HCT116 (cell line): Measurements from ENCODE around the gene GPR61. TPM values are rescaled to one million over a fixed set of nuclear protein-coding genes. Genes with fewer than 3 reads are reported as not detected.

Experiments
- ATAC-seq: fragments of 200-7000 bp; cut with Tn5 transposase; 2 replicates; pipeline ENCODE4 v1.9.1; 2020; ENCODE audit warnings: mild to moderate bottlenecking, moderate library complexity
- BruUV-seq: library from RNA; stranded (reverse); fragments of 400-500 nt; replicated peaks from 2 replicates; lab custom pipeline; 2021; lab: Mats Ljungman, UMichigan
- CTCF ChIA-PET: fragments of 300-600 bp; sonication (Branson Sonifier 250); formaldehyde crosslinking; loops from one replicate; lab custom pipeline; 2021; ENCODE audit warnings: antibody characterized with exemption; lab: Charles Lee
- POLR2A ChIA-PET: fragments of 300-600, 350-600 bp; sonication (Branson Sonifier 250); formaldehyde crosslinking; loops from one replicate; lab custom pipeline; 2021; ENCODE audit warnings: antibody characterized with exemption; lab: Charles Lee
- RAD21 ChIA-PET, 2 experiments: fragments of 300-600 bp; sonication (Branson Sonifier 250); formaldehyde crosslinking; loops; one replicate each; lab custom pipeline; 2023; ENCODE audit warnings: low total read pairs in 2 of 2; ENCODE audit not compliant: uncharacterized antibody in 2 of 2, unreplicated experiment in 2 of 2, low non-redundant PET in 1 of 2; lab: Charles Lee
- DNase-seq: peaks from one replicate; pipeline ENCODE4 v3.0.0-alpha.2; 2010; ENCODE audit warnings: low read depth, low spot score
- H2AFZ ChIP-seq: fragments of 200-600 bp; shearing (Covaris generic), sonication (generic); 2 replicates; pipeline ENCODE4 v1.6.1; 2017; ENCODE audit warnings: low read depth, mixed run types, mixed read lengths, antibody characterized with exemption, low read length; ENCODE audit not compliant: poor library complexity, severe bottlenecking
- H3K27ac ChIP-seq: 2 replicates; pipeline ENCODE4 v1.5.1; 2012; ENCODE audit warnings: low read depth, low read length
- H3K27me3 ChIP-seq: fragments of 200-600 bp; sonication (generic); 2 replicates; pipeline ENCODE4 v1.6.1; 2016; ENCODE audit warnings: mixed run types, low read length, mixed read lengths; ENCODE audit not compliant: insufficient read depth
- H3K36me3 ChIP-seq, 2 experiments: fragments of 200-500 bp in 1 of 2; fragments of 200-600 bp in 1 of 2; sonication (Bioruptor generic) in 1 of 2; sonication (generic) in 1 of 2; 2 replicates each; pipeline versions ENCODE4 v1.5.1 to v1.6.1; 2014 to 2016; ENCODE audit warnings: low read length in 2 of 2, inconsistent platforms in 1 of 2, mixed read lengths in 1 of 2, mixed run types in 1 of 2; ENCODE audit not compliant: insufficient read depth in 2 of 2, control insufficient read depth in 1 of 2
- H3K4me1 ChIP-seq, 2 experiments: fragments of 200-600 bp in 1 of 2; sonication (generic) in 1 of 2; 2 replicates each; pipeline versions ENCODE4 v1.5.1 to v1.6.1; 2012 to 2017; ENCODE audit warnings: low read length in 2 of 2, inconsistent platforms in 1 of 2, mild to moderate bottlenecking in 1 of 2, mixed read lengths in 1 of 2, mixed run types in 1 of 2, moderate library complexity in 1 of 2; ENCODE audit not compliant: insufficient read depth in 2 of 2, control insufficient read depth in 1 of 2
- H3K4me2 ChIP-seq: fragments of 200-600 bp; sonication (generic); 2 replicates; pipeline ENCODE4 v1.6.1; 2017; ENCODE audit warnings: mixed run types, low read length, mixed read lengths
- H3K4me3 ChIP-seq, 2 experiments: fragments of 200-600 bp in 1 of 2; sonication (generic) in 1 of 2; replicated peaks in 1 of 2; 2 replicates each; pipeline ENCODE4 v1.5.1; 2011 to 2016; ENCODE audit warnings: low read length in 2 of 2, control low read depth in 1 of 2, low read depth in 1 of 2, mild to moderate bottlenecking in 1 of 2, mixed read lengths in 1 of 2, mixed run types in 1 of 2
- H3K79me2 ChIP-seq: fragments of 200-600 bp; sonication (generic); 2 replicates; pipeline ENCODE4 v1.6.1; 2017; ENCODE audit warnings: mild to moderate bottlenecking, mixed run types, low read length, moderate library complexity, mixed read lengths; ENCODE audit not compliant: insufficient read depth
- H3K9ac ChIP-seq: fragments of 200-600 bp; sonication (generic); 2 replicates; pipeline ENCODE4 v1.6.1; 2016; ENCODE audit warnings: low read length, mixed read lengths
- H3K9me2 ChIP-seq: fragments of 200-600 bp; sonication (generic), shearing (Covaris generic); 2 replicates; pipeline ENCODE4 v1.6.1; 2017; ENCODE audit warnings: mixed run types, mild to moderate bottlenecking, moderate library complexity; ENCODE audit not compliant: insufficient read depth
- H3K9me3 ChIP-seq, 2 experiments: fragments of 200-500 bp in 1 of 2; fragments of 200-600 bp in 1 of 2; sonication (Bioruptor generic) in 1 of 2; sonication (generic) in 1 of 2; 2 replicates each; pipeline ENCODE4 v1.6.1; 2014 to 2017; ENCODE audit warnings: low read length in 2 of 2, mixed read lengths in 2 of 2, inconsistent platforms in 1 of 2, low read depth in 1 of 2, mild to moderate bottlenecking in 1 of 2, mixed run types in 1 of 2, moderate library complexity in 1 of 2; ENCODE audit not compliant: control insufficient read depth in 1 of 2, insufficient read depth in 1 of 2
- H4K20me1 ChIP-seq: fragments of 200-600 bp; sonication (generic), shearing (Covaris generic); 2 replicates; pipeline ENCODE4 v1.6.1; 2017; ENCODE audit warnings: mixed run types, mild to moderate bottlenecking, moderate library complexity; ENCODE audit not compliant: insufficient read depth
- EZH2 ChIP-seq: fragments of 200-600 bp; sonication (generic); IDR thresholded peaks from 2 replicates; pipeline ENCODE4 v1.6.1; 2017; ENCODE audit warnings: antibody characterized with exemption, mixed run types
- JUND ChIP-seq: IDR thresholded peaks from 2 replicates; pipeline ENCODE4 v1.6.1; 2012
- SP1 ChIP-seq: IDR thresholded peaks from 2 replicates; pipeline ENCODE4 v1.6.1; 2012; ENCODE audit warnings: low read depth
- TCF7L2 ChIP-seq: IDR thresholded peaks from 2 replicates; pipeline ENCODE4 v1.7.0; 2011; ENCODE audit warnings: borderline replicate concordance, inconsistent platforms; ENCODE audit not compliant: insufficient read depth, insufficient read length; ENCODE audit errors: extremely low read depth
- ZNF274 ChIP-seq: fragments of 200-500 bp; sonication (Bioruptor generic); IDR thresholded peaks from 2 replicates; pipeline ENCODE4 v1.6.1; 2014; ENCODE audit warnings: mild to moderate bottlenecking, low read depth, low read length, inconsistent platforms
- intact Hi-C: fragments of 100-400 bp; cut with micrococcal nuclease; formaldehyde crosslinking; loops from 2 replicates; pipeline ENCODE4 v1.10.0; 2022
- total RNA-seq: library from RNA; stranded (reverse); gene quantifications from one replicate; pipeline ENCODE4 v1.2.1, GENCODE V29; 2021; ENCODE audit not compliant: unreplicated experiment

Gene GPR61
- total RNA-seq, 1 experiment from 2014 or later = not detected

DNA sequence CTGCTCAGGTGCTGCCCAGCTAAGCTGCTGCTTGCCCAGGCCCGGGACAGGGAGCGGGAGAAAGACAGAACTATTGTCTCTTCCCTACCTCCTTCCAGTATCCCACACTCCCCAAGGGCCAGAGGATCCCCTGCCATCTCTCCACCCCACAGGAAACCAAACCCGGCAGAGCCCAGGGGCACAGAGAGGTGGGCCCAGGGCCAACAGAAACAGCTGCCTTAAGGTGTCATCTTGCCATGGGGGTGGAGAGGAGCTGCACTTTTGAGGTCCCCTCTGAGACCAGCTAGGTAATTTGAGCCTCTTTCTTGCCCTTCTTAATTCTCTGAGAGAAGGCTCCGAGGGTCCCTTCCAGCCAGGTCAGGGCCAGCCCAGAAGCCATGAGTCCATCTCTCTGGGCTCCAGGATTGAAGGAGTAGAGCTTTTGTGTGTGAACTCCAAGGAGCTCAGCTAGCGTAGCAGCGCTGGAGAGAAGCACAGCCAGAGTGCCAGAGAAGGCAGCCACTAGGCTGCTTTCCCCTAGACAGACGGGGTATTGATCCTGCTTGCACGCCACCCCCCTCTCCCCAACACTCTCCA, 9.7 kb upstream of the GPR61 start:
- H3K79me2 ChIP-seq = no peaks in the 10 kb centered on the region
- BruUV-seq = no TSS peak
- no peak overlapping the region for H3K4me3 ChIP-seq
- H3K9me2 ChIP-seq = no peaks in the 10 kb centered on the region
- intact Hi-C loops = loop anchor here (5.0 to 10.0 kb wide), 2 partner anchors 133 to 325 kb away; partner anchors contain the start of gene SORT1
- no peak overlapping the region for H3K9ac ChIP-seq
- no peak overlapping the region for H2AFZ ChIP-seq
- H3K27me3 ChIP-seq = no peaks in the 10 kb centered on the region; the same call in 1 of the 2 replicates
- H3K9me3 ChIP-seq = no peaks in the 10 kb centered on the region
- no peaks in the 10 kb centered on the region for H4K20me1 ChIP-seq
- H3K36me3 ChIP-seq = no peaks in the 10 kb centered on the region
- ChIA-PET POLR2A (no interaction called here), RAD21 (no interaction called here), CTCF (interaction anchor here (1.0 to 6.4 kb wide), 6 partner anchors 31 to 338 kb away, joined by 3 to 146 read pairs (median 4); partner anchors contain the start of gene CYB561D1)
- peaks cover 4 to 14% of the 10 kb centered on the region in 2 experiments; a peak in 3 of 4 replicates for H3K4me1 ChIP-seq
- no peak overlapping the region for H3K27ac ChIP-seq
- no peak overlapping the region for H3K4me2 ChIP-seq
- ATAC-seq (no peak), DNase-seq (no peak)
- TF ChIP-seq JUND (no peak), SP1 (no peak), EZH2 (no peak)
- TF ChIP-seq, all 23 proteins: peak for 0

DNA sequence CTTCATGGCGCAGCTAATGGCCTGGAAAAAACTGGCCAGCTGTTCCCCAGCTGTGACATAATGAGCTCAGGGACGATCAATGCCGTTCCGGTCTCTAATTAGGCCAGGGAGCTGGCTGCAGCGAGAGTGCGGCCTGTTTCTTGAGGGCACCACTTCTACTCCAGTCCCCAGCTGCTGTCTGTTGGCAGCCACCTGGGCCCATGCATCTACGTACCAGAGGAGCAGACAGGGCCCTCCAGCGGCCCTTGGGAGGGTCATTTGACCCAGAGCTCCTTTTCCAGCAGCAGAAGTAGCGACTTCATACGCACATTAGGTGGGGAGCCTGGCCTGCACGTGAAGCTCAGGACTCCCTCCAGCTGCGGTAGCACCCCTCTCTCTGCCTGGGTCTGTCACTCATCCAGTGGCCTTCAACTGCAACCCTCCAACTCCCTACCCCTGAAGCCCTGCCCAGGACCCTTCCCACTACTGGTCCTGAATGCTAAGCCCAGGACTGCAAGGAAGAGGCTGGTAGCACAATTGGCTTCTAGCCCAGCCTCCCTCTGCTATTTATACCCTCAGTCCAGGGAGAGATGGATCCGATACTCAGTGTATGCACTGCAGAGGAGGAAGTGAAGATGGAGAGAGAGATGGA, 9.1 kb upstream of the GPR61 start:
- H3K27me3 ChIP-seq = no peaks in the 10 kb centered on the region; the same call in 1 of the 2 replicates
- no TSS peak for BruUV-seq
- H4K20me1 ChIP-seq = no peaks in the 10 kb centered on the region
- H3K79me2 ChIP-seq = no peaks in the 10 kb centered on the region
- H3K9me3 ChIP-seq = no peaks in the 10 kb centered on the region
- ATAC-seq = no peak
- H3K9me2 ChIP-seq = no peaks in the 10 kb centered on the region
- H2AFZ ChIP-seq = no peak overlapping the region
- no peaks in the 10 kb centered on the region for H3K36me3 ChIP-seq
- no peak overlapping the region for H3K4me2 ChIP-seq
- DNase-seq = no peak
- ChIA-PET RAD21 (no interaction called here), CTCF (interaction anchor here (1.0 to 6.4 kb wide), 6 partner anchors 32 to 339 kb away, joined by 3 to 146 read pairs (median 4); partner anchors contain the start of gene CYB561D1), POLR2A (interaction anchor here (1.1 kb wide), 1 partner anchor 40 kb away, joined by 3 read pairs; no protein-coding TSS in a partner anchor)
- no peak overlapping the region for H3K9ac ChIP-seq
- peaks cover 4 to 14% of the 10 kb centered on the region in 2 experiments; a peak in 3 of 4 replicates for H3K4me1 ChIP-seq
- intact Hi-C loops = loop anchor here (5.0 to 10.0 kb wide), 2 partner anchors 133 to 326 kb away; partner anchors contain the start of gene SORT1
- no peak overlapping the region for H3K4me3 ChIP-seq
- H3K27ac ChIP-seq = no peak overlapping the region
- TF ChIP-seq ZNF274 (no peak), TCF7L2 (no peak)
